Measurements from ENCODE around the gene SLAIN1.

The SLAIN1 gene

GRCh38 chr13:77728265-77729125 is 31.0 kb downstream of the SLAIN1 start:
- H3K27ac ChIP-seq = no peak overlapping the region
- TF ChIP-seq ZFX (IDR thresholded peaks at IDR 0.05; ENCODE audit: borderline replicate concordance) = no peak
- TF ChIP-seq, protein P1, sequence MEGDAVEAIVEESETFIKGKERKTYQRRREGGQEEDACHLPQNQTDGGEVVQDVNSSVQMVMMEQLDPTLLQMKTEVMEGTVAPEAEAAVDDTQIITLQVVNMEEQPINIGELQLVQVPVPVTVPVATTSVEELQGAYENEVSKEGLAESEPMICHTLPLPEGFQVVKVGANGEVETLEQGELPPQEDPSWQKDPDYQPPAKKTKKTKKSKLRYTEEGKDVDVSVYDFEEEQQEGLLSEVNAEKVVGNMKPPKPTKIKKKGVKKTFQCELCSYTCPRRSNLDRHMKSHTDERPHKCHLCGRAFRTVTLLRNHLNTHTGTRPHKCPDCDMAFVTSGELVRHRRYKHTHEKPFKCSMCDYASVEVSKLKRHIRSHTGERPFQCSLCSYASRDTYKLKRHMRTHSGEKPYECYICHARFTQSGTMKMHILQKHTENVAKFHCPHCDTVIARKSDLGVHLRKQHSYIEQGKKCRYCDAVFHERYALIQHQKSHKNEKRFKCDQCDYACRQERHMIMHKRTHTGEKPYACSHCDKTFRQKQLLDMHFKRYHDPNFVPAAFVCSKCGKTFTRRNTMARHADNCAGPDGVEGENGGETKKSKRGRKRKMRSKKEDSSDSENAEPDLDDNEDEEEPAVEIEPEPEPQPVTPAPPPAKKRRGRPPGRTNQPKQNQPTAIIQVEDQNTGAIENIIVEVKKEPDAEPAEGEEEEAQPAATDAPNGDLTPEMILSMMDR (IDR thresholded peaks at IDR 0.05) = no peak

- H3K27ac ChIP-seq = no peak overlapping the region
- TF ChIP-seq, protein P1 (IDR thresholded peaks at IDR 0.05) = no peak
- no peak for TF ChIP-seq ZFX (IDR thresholded peaks at IDR 0.05; ENCODE audit: borderline replicate concordance)
These were observed 32.2 kb downstream of the SLAIN1 start for GRCh38 chr13:77729502-77730221.

GRCh38 chr13:77730572-77730971 is 33.1 kb downstream of the SLAIN1 start:
- no peak overlapping the region for H3K27ac ChIP-seq
- TF ChIP-seq ZFX (IDR thresholded peaks at IDR 0.05; ENCODE audit: borderline replicate concordance) = no peak

- TF ChIP-seq, protein P1 (IDR thresholded peaks at IDR 0.05) = no peak
- no peak for TF ChIP-seq ZFX (IDR thresholded peaks at IDR 0.05; ENCODE audit: borderline replicate concordance)
- H3K27ac ChIP-seq = no peak overlapping the region
These were observed 34.8 kb downstream of the SLAIN1 start for GRCh38 chr13:77732287-77732686.

DNA sequence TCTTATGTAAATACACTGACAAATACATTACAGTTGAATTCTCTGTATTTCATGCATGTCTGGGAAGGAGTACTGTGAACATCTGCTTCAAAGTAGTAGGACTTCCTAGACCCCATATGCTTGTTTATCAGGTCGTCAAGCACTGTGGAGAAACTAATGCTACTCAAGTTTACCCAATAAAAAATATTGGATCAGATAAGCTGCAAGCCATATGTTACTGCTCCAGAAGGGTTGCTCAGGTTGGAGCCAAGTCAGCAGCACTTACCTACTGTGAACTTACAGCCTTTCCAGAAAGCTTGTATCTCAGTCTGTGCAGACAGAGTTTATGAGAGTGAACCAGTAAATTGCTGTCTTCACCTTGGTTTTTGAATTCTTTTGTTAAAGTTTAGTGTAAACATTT is 36.2 kb downstream of the SLAIN1 start:
- no peak for TF ChIP-seq ZFX (IDR thresholded peaks at IDR 0.05; ENCODE audit: borderline replicate concordance)
- TF ChIP-seq, protein P1 (IDR thresholded peaks at IDR 0.05) = no peak
- no peak overlapping the region for H3K27ac ChIP-seq

DNA sequence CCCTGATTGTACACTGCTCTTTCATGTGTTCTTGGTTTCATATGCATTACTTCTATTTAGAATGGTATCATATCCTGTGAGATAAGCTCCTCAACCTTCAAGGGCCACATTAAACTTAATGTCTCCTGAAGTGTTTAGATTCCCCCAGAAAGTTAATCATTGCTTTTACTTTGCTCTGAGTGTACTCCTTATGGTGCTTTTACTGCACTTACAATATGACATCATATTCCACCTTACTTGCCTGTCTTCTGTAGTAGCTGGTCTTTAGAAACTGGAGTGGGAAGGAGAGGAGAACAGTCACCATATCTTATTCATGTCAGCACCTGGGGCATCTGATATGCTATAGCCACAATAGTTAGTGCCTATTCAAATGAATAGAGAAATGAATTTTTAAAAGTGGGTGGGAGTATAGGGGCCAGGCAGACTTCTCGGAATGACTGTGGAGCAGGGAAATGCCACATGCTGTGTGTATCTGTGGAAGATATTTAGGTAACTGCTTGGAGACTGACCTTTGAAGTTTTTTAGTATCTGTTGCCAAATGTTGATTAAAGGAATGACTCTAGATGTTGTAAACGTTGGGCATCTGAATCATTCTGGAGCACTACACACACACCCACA is 40.2 kb downstream of the SLAIN1 start:
- TF ChIP-seq, protein P1 (IDR thresholded peaks at IDR 0.05) = no peak
- no peak for TF ChIP-seq ZFX (IDR thresholded peaks at IDR 0.05; ENCODE audit: borderline replicate concordance)
- no peak overlapping the region for H3K27ac ChIP-seq

GRCh38 chr13:77740097-77740735 is 42.7 kb downstream of the SLAIN1 start:
- TF ChIP-seq, protein P1 (IDR thresholded peaks at IDR 0.05) = no peak
- no peak for TF ChIP-seq ZFX (IDR thresholded peaks at IDR 0.05; ENCODE audit: borderline replicate concordance)
- no peak overlapping the region for H3K27ac ChIP-seq

Data from 22Rv1 (cell line).